H1 (cell line): ENCODE measurements around the gene TNFRSF18. TPM values are rescaled to one million over a fixed set of nuclear protein-coding genes. Genes with fewer than 3 reads are reported as not detected.

Experiments used
- CTCF ChIA-PET: fragments of 300-600 bp; sonication (Branson Sonifier 250); formaldehyde crosslinking; loops from one replicate; lab custom pipeline; 2021; ENCODE audit not compliant: partially characterized antibody; lab: Charles Lee
- POLR2A ChIA-PET: fragments of 300-600 bp; sonication (Branson Sonifier 250); formaldehyde crosslinking; loops from one replicate; lab custom pipeline; 2021; ENCODE audit warnings: inconsistent platforms; ENCODE audit not compliant: partially characterized antibody; lab: Charles Lee
- DNase-seq, 2 experiments: peaks; one replicate each; pipeline versions ENCODE4 v3.0.0 to v3.0.0-alpha.2; 2010 to 2022; ENCODE audit warnings: low spot score in 2 of 2, low read depth in 1 of 2, mixed read lengths in 1 of 2
- FAIRE-seq: peaks from 2 replicates; lab custom pipeline; 2011; peaks lifted over from hg19 to GRCh38; lab: Jason Lieb, UNC
- H2AFZ ChIP-seq: 2 replicates; pipeline ENCODE4 v1.8.1; 2012; ENCODE audit warnings: low read length, inconsistent platforms
- H2AK5ac ChIP-seq: 2 replicates; pipeline ENCODE4 v1.6.1; 2013; ENCODE audit warnings: low read depth, low read length
- H2BK120ac ChIP-seq: replicated peaks from 2 replicates; pipeline ENCODE3; 2013; ENCODE audit warnings: low read depth, low read length, inconsistent platforms
- H2BK12ac ChIP-seq: 2 replicates; pipeline ENCODE4 v1.6.1; 2013; ENCODE audit warnings: low read depth, low read length
- H2BK15ac ChIP-seq: 2 replicates; pipeline ENCODE4 v1.6.1; 2013; ENCODE audit warnings: low read length
- H2BK20ac ChIP-seq: 2 replicates; pipeline ENCODE4 v1.6.1; 2013; ENCODE audit warnings: low read length
- H2BK5ac ChIP-seq: 2 replicates; pipeline ENCODE4 v1.6.1; 2013; ENCODE audit warnings: low read depth, low read length
- H3K14ac ChIP-seq: 2 replicates; pipeline ENCODE4 v1.6.1; 2013; ENCODE audit warnings: inconsistent platforms; ENCODE audit not compliant: insufficient read length
- H3K18ac ChIP-seq: 2 replicates; pipeline ENCODE4 v1.6.1; 2013; ENCODE audit warnings: low read length; ENCODE audit errors: extremely low read depth
- H3K23ac ChIP-seq: 2 replicates; pipeline ENCODE4 v1.6.1; 2013; ENCODE audit warnings: inconsistent platforms; ENCODE audit not compliant: insufficient read length
- H3K23me2 ChIP-seq: 2 replicates; pipeline ENCODE4 v1.6.1; 2013; ENCODE audit warnings: low read depth, low read length
- H3K27ac ChIP-seq: 2 replicates; pipeline ENCODE4 v1.6.1; 2011; ENCODE audit warnings: low read depth, low read length, inconsistent platforms
- H3K27me3 ChIP-seq, 4 experiments: replicated peaks in 1 of 4; 1 replicate in 1 of 4; 2 replicates in 3 of 4; pipeline versions ENCODE4 v1.6.1 to v1.8.1; 2011 to 2013; ENCODE audit warnings: low read length in 3 of 4, mild to moderate bottlenecking in 3 of 4, inconsistent platforms in 2 of 4, mixed read lengths in 2 of 4, moderate library complexity in 1 of 4; ENCODE audit not compliant: control insufficient read depth in 3 of 4, insufficient read depth in 3 of 4; ENCODE audit errors: extremely low read depth in 1 of 4
- H3K36me3 ChIP-seq, 4 experiments: 2 replicates each; pipeline versions ENCODE4 v1.6.1 to v1.8.1; 2011 to 2013; ENCODE audit warnings: mild to moderate bottlenecking in 4 of 4, low read length in 3 of 4, moderate library complexity in 2 of 4, control low read depth in 1 of 4, inconsistent platforms in 1 of 4; ENCODE audit not compliant: insufficient read depth in 4 of 4, control insufficient read depth in 2 of 4
- H3K4ac ChIP-seq: replicated peaks from 2 replicates; pipeline ENCODE3; 2013; ENCODE audit warnings: low read length, low read depth, mixed read lengths, inconsistent platforms; ENCODE audit not compliant: insufficient read length
- H3K4me1 ChIP-seq, 4 experiments: replicated peaks in 1 of 4; 1 replicate in 1 of 4; 2 replicates in 3 of 4; pipeline versions ENCODE4 v1.6.1 to v1.8.1; 2011 to 2013; ENCODE audit warnings: low read length in 3 of 4, inconsistent platforms in 2 of 4, mixed read lengths in 1 of 4; ENCODE audit not compliant: insufficient read depth in 4 of 4, control insufficient read depth in 3 of 4
- H3K4me2 ChIP-seq, 2 experiments: 2 replicates each; pipeline versions ENCODE4 v1.6.1 to v1.8.1; 2011 to 2013; ENCODE audit warnings: low read depth in 2 of 2, low read length in 2 of 2, control low read depth in 1 of 2, inconsistent platforms in 1 of 2, mild to moderate bottlenecking in 1 of 2; ENCODE audit not compliant: insufficient read depth in 1 of 2
- H3K4me3 ChIP-seq, 4 experiments: fragments of 200-600, 300-600 bp in 1 of 4; sonication (generic), shearing (Covaris generic), sonication (Bioruptor Twin) in 1 of 4; 2 replicates each; pipeline versions ENCODE4 v1.5.1 to v1.8.1; 2011 to 2016; ENCODE audit warnings: low read length in 4 of 4, low read depth in 3 of 4, control low read depth in 2 of 4, inconsistent platforms in 2 of 4, mild to moderate bottlenecking in 2 of 4, mixed read lengths in 1 of 4, moderate library complexity in 1 of 4; ENCODE audit not compliant: insufficient read depth in 2 of 4; ENCODE audit errors: extremely low read depth in 1 of 4
- H3K56ac ChIP-seq: replicated peaks from 2 replicates; pipeline ENCODE3; 2013; ENCODE audit warnings: low read depth, mild to moderate bottlenecking, mixed read lengths, low read length, inconsistent platforms; ENCODE audit not compliant: insufficient read length
- H3K79me1 ChIP-seq: 2 replicates; pipeline ENCODE4 v1.6.1; 2013; ENCODE audit warnings: low read depth, low read length, control low read depth
- H3K79me2 ChIP-seq, 2 experiments: 2 replicates each; pipeline versions ENCODE4 v1.6.1 to v1.8.1; 2012 to 2013; ENCODE audit warnings: low read length in 2 of 2, mild to moderate bottlenecking in 2 of 2, inconsistent platforms in 1 of 2; ENCODE audit not compliant: insufficient read depth in 2 of 2, control insufficient read depth in 1 of 2
- H3K9ac ChIP-seq, 4 experiments: replicated peaks in 1 of 4; 1 replicate in 1 of 4; 2 replicates in 3 of 4; pipeline versions ENCODE4 v1.6.1 to v1.8.1; 2011 to 2013; ENCODE audit warnings: low read depth in 3 of 4, low read length in 3 of 4, control low read depth in 2 of 4, mild to moderate bottlenecking in 2 of 4, moderate library complexity in 2 of 4, inconsistent platforms in 1 of 4; ENCODE audit errors: extremely low read depth in 1 of 4
- H3K9me3 ChIP-seq, 2 experiments: 2 replicates each; pipeline versions ENCODE4 v1.6.1 to v1.8.1; 2012 to 2013; ENCODE audit warnings: mild to moderate bottlenecking in 2 of 2, moderate library complexity in 2 of 2, control low read depth in 1 of 2, inconsistent platforms in 1 of 2, low read depth in 1 of 2, low read length in 1 of 2, mixed read lengths in 1 of 2; ENCODE audit not compliant: insufficient read depth in 2 of 2
- H4K20me1 ChIP-seq, 2 experiments: replicated peaks in 1 of 2; 2 replicates each; pipeline versions ENCODE3 to v1.8.1; 2011 to 2013; ENCODE audit warnings: inconsistent platforms in 2 of 2, low read length in 2 of 2, mild to moderate bottlenecking in 1 of 2; ENCODE audit not compliant: insufficient read depth in 2 of 2, control insufficient read depth in 1 of 2
- H4K5ac ChIP-seq: 2 replicates; pipeline ENCODE4 v1.6.1; 2013; ENCODE audit warnings: low read length, low read depth, mixed read lengths, inconsistent platforms; ENCODE audit not compliant: insufficient read length
- H4K8ac ChIP-seq: 2 replicates; pipeline ENCODE4 v1.8.0; 2013; ENCODE audit warnings: mild to moderate bottlenecking, moderate library complexity, low read length, inconsistent platforms; ENCODE audit not compliant: insufficient read depth; ENCODE audit errors: extremely low read depth
- H4K91ac ChIP-seq: replicated peaks from 2 replicates; pipeline ENCODE3; 2013; ENCODE audit warnings: low read length, mixed read lengths, inconsistent platforms; ENCODE audit not compliant: insufficient read length
- BRCA1 ChIP-seq: IDR thresholded peaks from 2 replicates; pipeline ENCODE4 v1.6.1; 2012; ENCODE audit warnings: low read depth, low read length, improper control_type of control experiment
- CREB1 ChIP-seq: IDR thresholded peaks from 2 replicates; pipeline ENCODE4 v1.6.1; 2012; ENCODE audit warnings: inconsistent platforms
- JUN ChIP-seq: IDR thresholded peaks from 2 replicates; pipeline ENCODE4 v1.6.1; 2011; ENCODE audit warnings: low read depth, mild to moderate bottlenecking, improper control_type of control experiment, low read length
- KDM1A ChIP-seq: fragments of 200-600, 300-600 bp; sonication (generic); IDR thresholded peaks from 2 replicates; pipeline ENCODE4 v1.7.1; 2016; ENCODE audit warnings: mild to moderate bottlenecking, low read length, borderline replicate concordance
- MAX ChIP-seq: IDR thresholded peaks from 2 replicates; pipeline ENCODE4 v1.6.1; 2012; ENCODE audit warnings: inconsistent platforms
- NANOG ChIP-seq: IDR thresholded peaks from 2 replicates; pipeline ENCODE4 v1.6.1; 2011; ENCODE audit warnings: low read length, low read depth, mild to moderate bottlenecking, inconsistent platforms; ENCODE audit not compliant: insufficient read depth, poor library complexity, severe bottlenecking
- POLR2A ChIP-seq, 2 experiments: IDR thresholded peaks; 1 replicate in 1 of 2; 2 replicates in 1 of 2; pipeline ENCODE4 v1.6.1; 2011; ENCODE audit warnings: low read depth in 2 of 2, low read length in 2 of 2, mild to moderate bottlenecking in 2 of 2; ENCODE audit errors: control extremely low read depth in 1 of 2
- RFX5 ChIP-seq: IDR thresholded peaks from 2 replicates; pipeline ENCODE4 v1.6.1; 2011; ENCODE audit warnings: low read depth, low read length, improper control_type of control experiment, borderline replicate concordance
- SAP30 ChIP-seq: fragments of 300-600 bp; sonication (generic); IDR thresholded peaks from 2 replicates; pipeline ENCODE4 v1.7.1; 2012; ENCODE audit warnings: low read length, moderate library complexity, mild to moderate bottlenecking, inconsistent platforms; ENCODE audit not compliant: insufficient read depth, insufficient replicate concordance
- SP1 ChIP-seq: IDR thresholded peaks from 2 replicates; pipeline ENCODE4 v1.6.1; 2011; ENCODE audit warnings: low read depth, low read length
- WGBS, 2 experiments: shearing (Covaris generic) in 1 of 2; methylation state at CpG; one replicate each; pipeline versions ENCODE4 v1.1.6 to v1.1.7; 2013 to 2015; ENCODE audit warnings: low lambda C conversion rate in 2 of 2, mixed read lengths in 2 of 2, inconsistent platforms in 1 of 2, low coverage in 1 of 2, missing lambda C conversion rate in 1 of 2; ENCODE audit not compliant: insufficient replicate concordance in 2 of 2, insufficient coverage in 1 of 2, insufficient read length in 1 of 2; ENCODE audit errors: extremely low coverage in 1 of 2, missing lambda C conversion rate in 1 of 2; 5-methylcytosine and 5-hydroxymethylcytosine counted together
- polyA plus RNA-seq, 7 experiments: library from polyadenylated mRNA; depleted of rRNA in 3 of 7; stranded (reverse) in 5 of 7; unstranded in 2 of 7; fragments of >200 nt in 5 of 7; fragments of 200-250 nt in 2 of 7; gene quantifications; 1 replicate in 5 of 7; 2 replicates in 1 of 7; 4 replicates in 1 of 7; pipeline versions ENCODE4 v1.2.1 to v1.2.3, GENCODE V29; 2011 to 2013; ENCODE audit warnings: missing spikeins in 2 of 7, mixed read lengths in 2 of 7
- total RNA-seq: library from RNA; stranded (reverse); fragmentation: NEBNext Ultra II Directional; extraction: Animal tissue kit (Norgen Biotek cat#: 25700); gene quantifications from 2 replicates; pipeline ENCODE4 v1.2.1, GENCODE V29; 2021
- TF ChIP-seq, protein P1 (sequence below): IDR thresholded peaks from 2 replicates; pipeline ENCODE4 v1.6.1; 2011; ENCODE audit warnings: low read depth, mild to moderate bottlenecking, low read length; ENCODE audit not compliant: insufficient read depth

Gene TNFRSF18
- total and polyA plus RNA-seq, 2 of the 8 experiments (the other 6 are each of a cell fraction or from before 2014, with no cell fraction given) = 1.5 to 2.5 TPM

DNA sequence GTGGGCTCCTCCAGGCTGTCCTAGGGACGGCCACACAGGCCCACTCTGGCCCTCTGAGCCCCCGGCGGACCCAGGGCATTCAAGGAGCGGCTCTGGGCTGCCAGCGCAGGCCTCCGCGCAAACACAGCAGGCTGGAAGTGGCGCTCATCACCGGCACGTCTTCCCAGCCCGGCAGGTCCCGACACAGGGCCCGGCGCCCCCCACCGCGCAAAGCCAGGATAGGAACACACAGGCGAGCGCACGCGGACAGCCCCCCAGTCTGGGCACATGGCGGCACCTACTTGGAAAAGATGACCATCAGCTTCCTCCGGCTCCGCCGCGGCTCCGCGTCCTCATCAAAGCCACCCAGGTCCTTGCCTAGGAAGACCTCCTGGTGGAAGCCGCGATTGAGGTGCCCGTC is 21.8 kb upstream of the TNFRSF18 start:
- no peak overlapping the region for H2BK15ac ChIP-seq
- H3K9ac ChIP-seq = no peak overlapping the region
- FAIRE-seq (no peak), DNase-seq (no peak)
- H3K4me2 ChIP-seq = no peak overlapping the region
- H3K79me2 ChIP-seq = peaks cover 6 to 39% of the 10 kb centered on the region in 2 experiments; a peak in 3 of 4 replicates
- ChIA-PET POLR2A (interaction anchor here (1.1 to 3.1 kb wide), 2 partner anchors 9 to 12 kb away, joined by 3 to 15 read pairs; no protein-coding TSS in a partner anchor), CTCF (interaction anchor here (1.0 to 6.2 kb wide), 5 partner anchors 9 to 106 kb away, joined by 3 to 28 read pairs (median 3); no protein-coding TSS in a partner anchor)
- H3K27me3 ChIP-seq = no peaks in the 10 kb centered on the region
- peaks cover 2 to 23% (median 7%) of the 10 kb centered on the region in 4 experiments; a peak in 7 of 8 replicates for H3K36me3 ChIP-seq
- WGBS, 2 experiments = 99% methylated on average over 27 of the region's 30 CpGs; no CpG with 5 or more reads in 1 of the 2 experiments
- H4K5ac ChIP-seq = no peak overlapping the region
- no peak overlapping the region for H3K23ac ChIP-seq
- no peak overlapping the region for H2BK12ac ChIP-seq
- H3K18ac ChIP-seq = no peak overlapping the region
- no peak overlapping the region for H4K8ac ChIP-seq
- H3K79me1 ChIP-seq = peaks cover 36% of the 10 kb centered on the region
- H3K4me1 ChIP-seq = peaks cover 0 to 6% (median under 1%) of the 10 kb centered on the region in 4 experiments; a peak in 4 of 7 replicates
- H2BK5ac ChIP-seq = no peak overlapping the region
- no peak overlapping the region for H3K4me3 ChIP-seq
- no peak overlapping the region for H2BK20ac ChIP-seq
- H2AFZ ChIP-seq = no peak overlapping the region
- peaks cover 5 to 27% of the 10 kb centered on the region in 2 experiments for H4K20me1 ChIP-seq
- H3K56ac ChIP-seq = no peak overlapping the region
- no peak overlapping the region for H3K14ac ChIP-seq
- H3K23me2 ChIP-seq = peaks cover 7% of the 10 kb centered on the region
- no peak overlapping the region for H4K91ac ChIP-seq
- H2BK120ac ChIP-seq = no peak overlapping the region
- H3K9me3 ChIP-seq = peaks cover 0 to 8% of the 10 kb centered on the region in 2 experiments; a peak in 2 of 4 replicates
- no peak overlapping the region for H3K27ac ChIP-seq
- H2AK5ac ChIP-seq = no peak overlapping the region
- no peak overlapping the region for H3K4ac ChIP-seq
- TF ChIP-seq NANOG = no peak
- no peak for TF ChIP-seq KDM1A
- no peak for TF ChIP-seq POLR2A (IDR thresholded peaks at IDR 0.05; ENCODE audit: control extremely low read depth in 1 of 2, low read depth in 2 of 2, low read length in 2 of 2)
- TF ChIP-seq BRCA1 = no peak
- TF ChIP-seq JUN = no peak
- no peak for TF ChIP-seq MAX
- TF ChIP-seq CREB1 = no peak
- TF ChIP-seq, protein P1, sequence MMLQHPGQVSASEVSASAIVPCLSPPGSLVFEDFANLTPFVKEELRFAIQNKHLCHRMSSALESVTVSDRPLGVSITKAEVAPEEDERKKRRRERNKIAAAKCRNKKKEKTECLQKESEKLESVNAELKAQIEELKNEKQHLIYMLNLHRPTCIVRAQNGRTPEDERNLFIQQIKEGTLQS = no peak
- no peak for TF ChIP-seq RFX5
- no peak for TF ChIP-seq SP1
- no peak for TF ChIP-seq SAP30
